Suppressor macrophage treated with lipopolysaccharide for 1 hour (primary cell): Measurements from ENCODE around the gene ADAM22.

Experiments used
- DNase-seq, 3 donors: peaks; one replicate each; pipeline ENCODE4 v3.0.0-alpha.2; 2020 to 2022

ADAM22 gene

GRCh38 chr7:88041583-88041982, 107.5 kb downstream of the ADAM22 start:
- no peak for DNase-seq

GRCh38 chr7:88042157-88042556, 108.1 kb downstream of the ADAM22 start:
- DNase-seq = no peak

DNA sequence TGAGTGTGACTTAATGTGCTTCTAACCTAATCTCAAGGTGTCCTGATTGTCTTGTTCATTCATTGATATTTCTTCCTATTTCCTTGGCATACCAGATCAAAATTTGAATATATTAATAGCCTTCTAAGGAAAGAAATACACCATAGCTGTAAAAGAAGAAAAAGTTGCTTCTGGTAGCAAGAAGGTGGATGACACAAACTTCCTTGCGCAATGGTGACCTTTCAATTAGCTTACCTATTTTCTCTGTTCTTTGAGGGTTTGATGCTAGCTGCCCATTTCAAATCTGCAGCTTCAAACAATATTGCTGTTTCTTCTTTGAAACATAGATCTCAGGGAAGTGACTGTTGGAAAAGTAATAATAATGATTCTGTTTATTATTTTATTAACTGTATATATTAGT, 108.8 kb downstream of the ADAM22 start:
- no peak for DNase-seq

GRCh38 chr7:88044069-88044468, 110.0 kb downstream of the ADAM22 start:
- no peak for DNase-seq

- no peak for DNase-seq
Observed at GRCh38 chr7:88046839-88047573, 113.0 kb downstream of the ADAM22 start.

- no peak for DNase-seq
Observed at GRCh38 chr7:88057655-88058054, 123.6 kb downstream of the ADAM22 start.

DNA sequence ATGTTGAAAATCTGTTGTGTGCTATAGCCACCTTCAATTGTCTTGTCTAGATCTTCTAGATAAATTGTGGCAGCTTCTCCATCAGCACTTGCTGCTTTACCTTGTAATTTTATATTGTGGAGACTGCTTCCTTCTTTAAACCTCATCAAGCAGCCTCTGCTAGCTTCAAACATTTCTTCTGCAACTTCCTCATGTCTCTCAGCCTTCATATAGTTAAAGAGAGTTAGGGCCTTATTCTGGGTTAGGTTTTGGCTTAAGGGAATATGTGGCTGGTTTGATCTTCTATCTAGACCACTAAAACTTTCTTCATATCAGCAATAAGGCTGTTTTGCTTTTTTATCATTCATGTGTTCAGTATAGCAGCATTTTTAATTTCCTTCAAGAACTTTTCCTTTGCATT, 128.2 kb downstream of the ADAM22 start:
- no peak for DNase-seq

DNA sequence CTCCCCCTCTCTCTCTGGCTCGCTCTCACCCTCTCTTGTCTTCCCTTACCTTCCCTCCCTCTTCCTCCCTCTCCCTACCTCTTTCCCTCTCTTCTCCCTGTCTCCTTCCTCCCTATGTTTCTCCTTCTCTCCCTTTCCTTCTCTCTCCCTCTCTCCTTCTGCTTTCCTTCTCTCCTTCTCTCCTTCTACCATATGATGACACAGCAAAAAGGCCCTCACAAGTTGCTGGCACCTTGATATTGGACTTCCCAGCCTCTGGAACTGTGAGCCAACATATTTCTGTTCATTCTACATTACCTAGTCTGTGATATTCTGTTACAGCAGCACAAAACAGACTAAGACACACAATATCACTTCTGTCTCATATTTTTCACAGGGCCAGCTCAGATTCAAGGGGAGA, 135.0 kb downstream of the ADAM22 start:
- DNase-seq = no peak

GRCh38 chr7:88071994-88072714, 138.1 kb downstream of the ADAM22 start:
- no peak for DNase-seq

DNA sequence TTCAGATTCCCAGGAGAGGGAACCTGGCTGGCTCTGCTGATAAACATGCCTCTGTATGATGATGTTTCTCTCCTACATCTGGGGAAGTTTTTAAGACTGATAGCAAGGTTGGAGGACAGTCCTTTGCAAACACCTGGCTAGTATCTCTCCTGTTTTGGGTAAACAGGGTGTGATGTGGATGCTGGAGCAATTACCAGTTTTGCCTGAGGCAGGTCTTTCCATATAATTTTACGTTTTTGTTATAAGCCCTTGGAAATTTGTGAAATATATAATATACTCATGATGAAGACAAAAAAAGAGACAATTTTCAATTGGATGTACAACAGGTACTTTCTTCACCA, 138.6 kb downstream of the ADAM22 start:
- no peak for DNase-seq

- no peak for DNase-seq
Observed at GRCh38 chr7:88073626-88074025, 139.6 kb downstream of the ADAM22 start.

GRCh38 chr7:88075216-88075615, 141.2 kb downstream of the ADAM22 start:
- no peak for DNase-seq

DNA sequence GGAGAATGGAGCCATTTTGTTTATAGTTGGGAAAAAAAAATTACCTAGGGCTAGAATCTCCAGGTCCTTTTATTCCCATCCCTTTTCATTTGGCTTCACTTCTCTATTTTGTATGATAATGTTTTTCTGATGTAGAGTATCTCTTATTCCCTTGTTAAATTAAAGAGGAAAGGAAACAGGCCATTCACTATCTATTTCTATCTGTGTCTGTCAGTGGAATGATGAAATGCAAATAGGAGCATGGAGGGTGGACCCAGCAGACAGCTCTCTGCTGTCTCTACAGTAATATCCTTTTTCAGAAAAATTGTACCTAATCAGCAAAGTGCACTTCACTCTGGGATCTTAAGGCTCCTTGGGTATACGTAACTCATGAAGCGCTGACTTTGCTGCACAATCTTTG, 149.8 kb downstream of the ADAM22 start:
- DNase-seq = no peak

DNA sequence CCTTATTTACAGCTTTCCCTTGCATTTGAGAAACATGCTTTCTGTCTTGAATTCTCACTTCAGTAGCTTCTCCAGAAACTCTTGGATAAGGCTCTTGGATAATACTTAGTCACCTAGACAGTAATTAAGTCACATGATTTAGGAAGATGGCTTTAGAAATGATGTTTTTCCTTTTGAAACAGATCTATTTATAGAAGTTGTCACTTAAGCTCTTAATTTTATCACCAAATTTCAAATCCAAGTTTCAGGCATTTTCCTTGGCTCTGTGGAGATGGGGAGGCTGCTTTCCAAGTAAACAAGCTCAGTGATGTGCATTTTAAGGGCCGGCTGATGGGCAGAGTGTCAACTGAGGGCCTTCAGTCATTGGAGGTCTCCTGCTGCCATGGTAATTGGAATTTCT, 155.5 kb downstream of the ADAM22 start:
- DNase-seq = no peak

- no peak for DNase-seq
Observed at GRCh38 chr7:88090240-88090639, 156.2 kb downstream of the ADAM22 start.

DNA sequence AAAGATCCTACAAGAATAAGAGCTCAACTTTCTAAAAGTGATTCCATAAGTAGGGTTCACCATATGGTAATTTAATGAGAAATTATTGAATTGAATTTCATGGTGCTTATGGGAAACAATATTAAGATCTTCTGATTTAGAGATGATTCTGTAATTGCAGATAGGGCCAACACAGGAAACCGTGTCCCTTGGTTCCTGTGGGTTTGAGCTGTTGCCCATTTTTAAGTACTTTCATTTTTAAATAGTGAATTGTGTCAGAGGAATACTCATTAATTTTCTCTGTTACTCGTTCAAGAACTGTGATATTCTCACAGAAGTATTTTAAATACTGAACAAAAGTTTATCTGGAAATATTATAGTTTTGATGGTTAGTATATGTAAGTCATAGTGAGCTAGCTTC, 156.6 kb downstream of the ADAM22 start:
- DNase-seq = no peak

DNA sequence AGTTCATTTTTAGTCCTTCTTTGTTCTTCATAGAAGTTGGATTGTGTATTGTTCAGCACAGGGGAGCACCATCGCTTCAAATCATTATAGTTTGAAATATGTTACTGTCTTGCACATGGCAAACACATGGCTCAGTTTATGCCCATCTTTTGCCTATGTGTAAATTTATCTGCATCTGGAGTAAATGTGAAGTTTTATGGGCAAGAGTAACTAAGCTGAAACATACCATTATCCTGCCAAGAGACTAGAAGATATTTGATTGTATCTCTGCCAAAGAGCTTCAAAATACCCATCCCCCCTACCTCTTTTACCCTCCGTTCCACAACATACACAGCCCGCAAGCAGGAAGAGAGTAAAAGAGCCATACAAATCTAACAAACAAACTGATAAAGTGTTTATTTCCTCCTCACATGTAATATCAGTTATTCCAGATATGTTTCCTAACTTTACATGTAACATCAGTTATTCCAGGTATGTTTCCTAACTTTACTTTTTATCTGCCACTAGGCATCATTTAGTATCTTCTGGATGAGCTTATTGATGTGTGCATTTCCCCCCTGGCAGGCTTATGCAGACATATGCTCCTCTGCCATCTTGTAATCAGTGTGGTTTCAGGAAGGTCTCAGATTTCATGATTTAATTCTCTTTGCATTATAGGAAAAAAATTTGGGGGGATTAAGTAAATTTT, 158.1 kb downstream of the ADAM22 start:
- DNase-seq = no peak

- no peak for DNase-seq
Observed at GRCh38 chr7:88092676-88092999, 158.6 kb downstream of the ADAM22 start.

GRCh38 chr7:88101769-88102168, 167.7 kb downstream of the ADAM22 start:
- no peak for DNase-seq

- DNase-seq = no peak
Observed at GRCh38 chr7:88102675-88103074, 168.6 kb downstream of the ADAM22 start.

GRCh38 chr7:88104732-88105131, 170.7 kb downstream of the ADAM22 start:
- no peak for DNase-seq

GRCh38 chr7:88105231-88105630, 171.2 kb downstream of the ADAM22 start:
- no peak for DNase-seq

DNA sequence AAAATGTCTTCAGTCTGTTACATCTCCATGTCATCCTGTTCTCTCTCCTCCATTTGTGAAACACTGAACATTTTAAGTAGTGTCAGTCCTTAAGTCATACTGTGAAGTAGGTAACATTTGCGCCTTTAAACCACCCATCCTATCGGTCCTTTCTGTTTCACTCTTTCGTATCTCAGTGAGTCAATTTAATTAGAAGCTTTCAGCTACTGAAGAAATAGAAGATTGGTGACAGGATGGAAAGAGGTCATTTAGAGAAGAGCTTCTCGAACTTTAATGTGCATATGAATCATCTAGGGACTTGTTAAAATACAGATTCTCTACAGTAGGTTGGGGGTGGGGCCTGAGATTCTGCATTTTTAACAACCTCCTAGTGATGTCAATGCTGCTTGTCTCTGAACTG, 172.4 kb downstream of the ADAM22 start:
- no peak for DNase-seq

- DNase-seq = no peak
Observed at GRCh38 chr7:88109612-88110011, 175.6 kb downstream of the ADAM22 start.
